ENCODE data around the gene KIAA1958. TPM values are rescaled to one million over a fixed set of nuclear protein-coding genes. Genes with fewer than 3 reads are reported as not detected.

The KIAA1958 gene
- total RNA-seq, 1 donor from 2014 or later: 10.6 TPM

DNA sequence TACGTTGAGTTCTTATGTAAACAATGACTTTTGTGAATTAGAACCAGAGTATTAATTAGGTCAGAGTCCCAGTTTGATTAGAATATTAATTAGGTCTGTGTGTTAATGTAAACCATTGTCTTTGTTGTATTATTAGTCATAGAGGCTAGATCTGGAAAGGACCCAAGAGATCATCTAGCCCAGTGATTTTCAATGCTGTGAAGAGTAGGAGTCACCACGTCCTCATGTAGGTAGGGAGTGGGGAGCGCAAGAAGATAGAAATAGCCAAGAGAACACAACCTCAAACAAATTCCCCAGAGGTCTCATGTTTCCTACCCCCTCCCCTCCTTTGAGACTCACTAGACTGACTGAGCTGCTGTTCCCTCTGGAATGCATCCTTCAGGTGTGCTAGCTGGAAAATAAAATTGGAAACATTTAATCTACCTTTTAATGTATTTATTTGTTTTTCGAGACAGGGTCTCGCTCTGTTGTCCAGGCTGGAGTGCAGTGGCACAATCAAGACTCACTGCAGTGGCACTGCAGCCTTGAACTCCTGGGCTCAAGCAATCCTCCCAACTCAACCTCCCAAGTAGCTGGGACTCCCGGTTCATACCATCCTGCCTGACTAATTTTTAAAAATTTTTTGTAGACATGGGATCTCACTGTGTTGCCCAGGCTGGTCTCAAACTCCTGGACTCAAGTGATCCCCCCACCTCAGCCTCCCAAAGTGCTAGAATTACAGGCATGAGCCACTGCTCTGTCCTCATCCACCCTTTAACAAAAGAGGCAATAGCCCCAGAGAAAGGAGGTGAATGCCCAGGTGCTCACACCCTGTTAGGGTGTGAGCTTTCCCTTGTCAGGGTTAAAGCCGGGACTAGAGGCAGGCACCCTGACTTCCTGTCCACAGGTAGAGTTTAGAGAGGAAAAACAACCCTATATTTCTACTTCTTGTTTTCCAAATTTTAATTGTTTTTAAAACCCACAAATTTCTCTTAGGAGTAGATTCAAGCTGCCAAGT is 138.4 kb downstream of the KIAA1958 start:
- no peaks in the 10 kb centered on the region for H3K4me1 Mint-ChIP-seq
- no peak for DNase-seq
- no peak overlapping the region for H3K4me3 Mint-ChIP-seq
- no peak overlapping the region for H3K27ac Mint-ChIP-seq
- intact Hi-C loops (cut with micrococcal nuclease): no loop called here
- H3K9me3 Mint-ChIP-seq: no peaks in the 10 kb centered on the region
- H3K36me3 Mint-ChIP-seq (ENCODE audit: low read depth): no peaks in the 10 kb centered on the region
- no peaks in the 10 kb centered on the region for H3K27me3 Mint-ChIP-seq

DNA sequence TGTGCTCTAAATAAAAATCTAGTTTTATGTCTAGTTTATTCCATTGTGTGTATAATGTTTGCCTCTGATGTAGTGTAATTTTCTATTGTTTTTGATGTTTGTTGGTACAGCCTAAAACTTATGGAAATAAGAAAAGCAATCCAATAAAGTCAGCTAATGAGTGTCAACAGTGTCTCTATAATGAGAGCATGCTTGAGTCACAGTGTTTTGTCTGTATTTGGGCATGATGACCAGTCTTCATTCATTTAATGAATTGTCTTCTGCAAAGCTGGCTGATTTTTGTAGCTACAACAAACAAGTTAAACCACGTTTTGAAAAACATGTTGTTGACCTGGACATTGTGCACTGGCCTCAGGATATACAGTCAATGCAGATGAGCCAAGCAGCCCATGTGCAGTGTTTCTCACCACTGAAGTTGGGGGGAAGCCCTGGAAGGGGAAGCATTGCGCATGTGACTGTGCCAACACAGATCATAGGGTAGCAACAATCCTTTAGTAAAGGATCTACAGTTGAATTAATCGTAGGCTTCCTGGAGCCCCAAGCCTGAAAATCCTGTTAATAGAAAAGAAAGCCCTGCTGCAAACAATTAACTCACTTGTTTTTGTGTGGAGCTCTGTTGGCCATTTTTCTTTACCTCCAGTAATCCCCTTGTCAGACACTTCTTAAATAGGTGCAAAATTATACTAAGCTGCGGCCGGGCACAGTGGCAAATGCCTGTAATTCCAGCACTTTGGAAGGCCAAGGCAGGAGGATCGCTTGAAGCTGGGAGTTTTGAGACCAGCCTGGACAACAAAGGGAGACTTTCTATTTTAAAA is 143.3 kb downstream of the KIAA1958 start:
- H3K27me3 Mint-ChIP-seq: peaks cover 2% of the 10 kb centered on the region
- intact Hi-C loops (cut with micrococcal nuclease): no loop called here
- H3K27ac Mint-ChIP-seq: no peak overlapping the region
- H3K36me3 Mint-ChIP-seq (ENCODE audit: low read depth): no peaks in the 10 kb centered on the region
- H3K9me3 Mint-ChIP-seq: no peaks in the 10 kb centered on the region
- H3K4me3 Mint-ChIP-seq: no peak overlapping the region
- H3K4me1 Mint-ChIP-seq: no peaks in the 10 kb centered on the region
- DNase-seq: no peak

DNA sequence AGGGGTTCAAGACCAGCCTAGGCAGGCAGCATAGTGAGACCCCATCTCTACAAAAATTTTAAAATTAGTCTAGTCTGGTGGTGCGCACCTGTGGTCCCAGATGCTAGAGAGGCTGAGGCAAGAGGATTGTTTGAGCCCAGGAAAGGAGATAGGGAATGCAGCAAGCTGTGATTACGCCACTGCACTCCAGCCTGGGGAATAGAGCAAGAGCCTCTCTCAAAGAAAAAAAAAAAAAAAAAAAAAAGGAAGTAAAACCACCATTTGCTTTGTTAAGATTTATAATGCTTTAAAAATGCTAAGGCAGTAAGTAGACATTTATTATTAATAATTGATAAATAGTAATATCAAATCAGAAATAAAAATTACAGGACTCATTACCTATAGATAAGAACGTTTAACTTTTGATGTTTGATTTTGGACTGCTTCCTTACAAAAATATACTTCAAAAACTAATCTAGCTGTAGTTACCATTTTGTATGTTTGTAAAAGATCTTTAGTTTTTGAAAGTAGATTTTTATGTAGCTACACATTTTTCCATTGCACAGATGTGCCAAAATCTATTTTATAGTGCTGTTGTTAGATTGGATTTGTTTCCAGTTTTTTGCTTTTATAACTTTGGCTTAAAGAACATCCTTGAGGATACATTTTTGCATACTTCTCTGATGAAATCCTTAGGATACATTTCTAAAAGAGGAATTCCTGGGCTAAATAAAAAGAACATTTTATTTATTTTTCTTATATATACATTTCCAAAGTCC is 144.9 kb downstream of the KIAA1958 start:
- intact Hi-C loops (cut with micrococcal nuclease): no loop called here
- H3K27me3 Mint-ChIP-seq: peaks cover 3% of the 10 kb centered on the region
- H3K4me1 Mint-ChIP-seq: no peaks in the 10 kb centered on the region
- H3K4me3 Mint-ChIP-seq: no peak overlapping the region
- no peaks in the 10 kb centered on the region for H3K36me3 Mint-ChIP-seq (ENCODE audit: low read depth)
- no peak overlapping the region for H3K27ac Mint-ChIP-seq
- H3K9me3 Mint-ChIP-seq: no peaks in the 10 kb centered on the region
- no peak for DNase-seq

DNA sequence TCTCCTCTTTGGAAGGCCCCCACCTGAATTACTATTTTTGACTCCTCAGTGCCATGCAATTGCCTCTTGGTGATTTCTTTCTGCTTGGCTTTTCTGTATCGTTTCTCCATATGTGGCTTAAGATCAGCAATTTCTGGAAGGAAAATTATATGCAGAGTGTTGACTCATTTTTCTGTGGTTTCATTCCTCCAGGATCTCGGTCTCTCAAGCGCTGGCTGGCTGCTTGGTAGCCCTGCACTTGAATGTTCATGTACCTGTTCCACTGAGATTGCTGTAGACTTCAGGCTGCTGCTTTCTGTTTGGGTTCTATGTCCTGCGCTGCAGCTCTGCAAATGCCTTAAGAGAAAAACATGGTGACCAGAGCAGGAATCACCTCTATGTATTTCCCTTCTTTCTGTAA is 153.7 kb downstream of the KIAA1958 start:
- intact Hi-C loops (cut with micrococcal nuclease): no loop called here
- Mint-ChIP-seq H3K4me3 (no peak overlapping the region), H3K27ac (no peak overlapping the region), H3K9me3 (peaks cover 14% of the 10 kb centered on the region), H3K36me3 (ENCODE audit: low read depth) (peaks cover 1% of the 10 kb centered on the region), H3K4me1 (no peaks in the 10 kb centered on the region), H3K27me3 (peaks cover 2% of the 10 kb centered on the region)
- DNase-seq: no peak

DNA sequence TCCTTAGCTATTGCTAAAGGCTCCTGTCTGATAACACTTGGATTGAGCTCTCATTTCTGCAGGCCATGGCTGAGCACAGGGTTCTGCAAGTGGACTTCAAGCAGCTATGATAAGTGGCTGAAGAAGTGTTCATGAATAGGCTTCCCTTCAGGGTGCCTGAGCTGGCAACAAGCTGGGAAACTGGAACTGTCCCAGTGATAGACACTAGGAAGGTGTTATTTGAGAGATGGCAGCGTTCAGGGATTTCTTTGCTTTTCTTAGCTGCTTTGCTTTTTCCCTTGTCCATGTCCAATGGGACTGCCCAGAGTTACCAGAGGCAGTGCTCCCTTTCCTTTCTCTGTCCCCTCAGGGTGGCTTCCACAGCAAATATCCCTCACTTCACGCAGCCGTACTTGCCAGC is 155.5 kb downstream of the KIAA1958 start:
- Mint-ChIP-seq H3K27me3 (no peaks in the 10 kb centered on the region), H3K4me1 (no peaks in the 10 kb centered on the region), H3K4me3 (no peak overlapping the region), H3K9me3 (peaks cover 19% of the 10 kb centered on the region), H3K27ac (no peak overlapping the region), H3K36me3 (ENCODE audit: low read depth) (peaks cover 6% of the 10 kb centered on the region)
- DNase-seq: no peak
- intact Hi-C loops (cut with micrococcal nuclease): no loop called here

DNA sequence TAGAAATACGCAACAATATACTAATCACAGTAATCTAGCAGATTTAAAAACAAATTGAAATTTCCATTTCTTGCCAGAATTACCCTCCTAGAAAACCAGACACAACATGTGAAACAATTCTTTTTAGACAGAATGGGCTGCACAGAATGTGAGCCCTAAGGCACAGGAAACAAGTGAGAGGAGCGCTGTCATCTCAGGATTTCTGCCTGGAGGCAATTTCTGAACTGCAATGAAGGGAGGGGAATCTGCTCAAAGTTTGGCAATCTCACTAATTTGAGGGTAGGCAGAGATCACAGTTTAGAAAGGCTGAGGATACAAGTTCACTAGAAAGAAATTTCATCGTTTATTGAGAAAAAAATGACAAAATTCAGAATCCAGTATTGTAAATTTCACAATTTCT is 161.0 kb downstream of the KIAA1958 start:
- no peak for DNase-seq
- intact Hi-C loops (cut with micrococcal nuclease): no loop called here
- no peaks in the 10 kb centered on the region for H3K27me3 Mint-ChIP-seq

DNA sequence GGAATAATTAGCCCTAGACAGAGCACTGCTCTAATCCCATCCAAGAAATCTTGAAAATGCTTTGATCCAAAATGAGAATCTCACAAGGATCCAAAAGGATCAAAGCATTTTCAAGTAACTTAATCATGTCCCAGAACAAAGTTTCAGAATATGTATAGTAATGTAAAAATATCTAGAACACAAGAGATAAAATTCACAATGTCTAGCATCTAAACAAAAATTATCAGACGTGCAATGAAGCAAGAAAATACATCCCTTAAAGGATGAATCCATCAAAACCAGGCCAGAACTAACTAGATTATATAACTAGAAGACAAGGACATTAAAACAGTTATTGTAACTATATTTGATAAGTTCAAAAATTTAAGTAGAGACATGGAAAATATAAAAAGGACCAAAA is 162.0 kb downstream of the KIAA1958 start:
- DNase-seq: no peak
- Mint-ChIP-seq H3K27me3 (no peaks in the 10 kb centered on the region), H3K4me1 (no peaks in the 10 kb centered on the region), H3K4me3 (no peak overlapping the region), H3K27ac (no peak overlapping the region), H3K36me3 (ENCODE audit: low read depth) (peaks cover 11% of the 10 kb centered on the region), H3K9me3 (peaks cover 21% of the 10 kb centered on the region)
- intact Hi-C loops (cut with micrococcal nuclease): no loop called here

More for the DNA sequence above, 161.0 kb downstream of the KIAA1958 start:
- Mint-ChIP-seq H3K9me3 (peaks cover 21% of the 10 kb centered on the region), H3K4me1 (no peaks in the 10 kb centered on the region), H3K36me3 (ENCODE audit: low read depth) (peaks cover 11% of the 10 kb centered on the region), H3K4me3 (no peak overlapping the region), H3K27ac (no peak overlapping the region)

DNA sequence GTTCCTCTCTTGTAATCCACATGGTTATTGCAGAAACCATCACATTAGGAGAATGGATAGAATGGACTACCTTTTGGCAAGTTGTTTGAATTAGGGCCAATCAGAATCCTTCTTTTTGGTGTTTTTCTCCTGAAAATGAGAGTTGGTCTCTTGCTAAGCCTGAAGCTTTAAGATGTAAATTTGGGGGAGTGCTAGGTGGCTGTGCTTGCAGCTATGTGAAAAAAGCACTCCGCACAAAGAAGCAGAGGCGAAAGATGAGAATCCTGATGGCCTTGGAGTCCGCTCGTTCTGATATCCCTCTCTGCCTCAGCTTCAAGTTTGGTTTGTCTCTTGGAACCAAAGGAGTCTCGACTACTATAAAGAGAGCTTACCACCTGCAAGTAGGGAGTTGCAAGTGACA is 167.7 kb downstream of the KIAA1958 start:
- Mint-ChIP-seq H3K9me3 (peaks cover 6% of the 10 kb centered on the region), H3K4me1 (no peaks in the 10 kb centered on the region), H3K36me3 (ENCODE audit: low read depth) (peaks cover 1% of the 10 kb centered on the region), H3K27me3 (no peaks in the 10 kb centered on the region), H3K4me3 (no peak overlapping the region), H3K27ac (no peak overlapping the region)
- no peak for DNase-seq
- intact Hi-C loops (cut with micrococcal nuclease): no loop called here

DNA sequence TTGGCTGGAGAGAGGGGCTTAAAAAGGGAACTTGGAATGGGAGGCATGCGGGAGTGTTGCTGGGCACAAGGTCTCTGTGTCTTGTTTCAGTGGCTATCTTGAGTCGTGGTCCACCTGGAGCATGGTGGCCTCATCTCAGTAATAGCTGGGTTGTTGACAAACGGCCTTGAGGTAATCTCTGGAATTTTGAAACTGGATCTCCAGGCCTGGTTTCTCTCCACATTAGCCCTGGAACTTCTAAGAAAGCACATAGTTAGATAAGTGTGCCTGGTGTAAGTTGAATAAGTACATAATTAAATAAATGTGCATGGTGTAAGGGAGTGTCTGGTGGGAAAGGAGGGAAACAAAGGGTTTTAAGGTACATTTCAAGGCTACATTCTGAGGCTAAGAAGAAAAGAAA is 169.0 kb downstream of the KIAA1958 start:
- Mint-ChIP-seq H3K4me3 (no peak overlapping the region), H3K9me3 (peaks cover 1% of the 10 kb centered on the region), H3K36me3 (ENCODE audit: low read depth) (no peaks in the 10 kb centered on the region), H3K4me1 (no peaks in the 10 kb centered on the region), H3K27me3 (no peaks in the 10 kb centered on the region), H3K27ac (no peak overlapping the region)
- DNase-seq: no peak
- intact Hi-C loops (cut with micrococcal nuclease): no loop called here

DNA sequence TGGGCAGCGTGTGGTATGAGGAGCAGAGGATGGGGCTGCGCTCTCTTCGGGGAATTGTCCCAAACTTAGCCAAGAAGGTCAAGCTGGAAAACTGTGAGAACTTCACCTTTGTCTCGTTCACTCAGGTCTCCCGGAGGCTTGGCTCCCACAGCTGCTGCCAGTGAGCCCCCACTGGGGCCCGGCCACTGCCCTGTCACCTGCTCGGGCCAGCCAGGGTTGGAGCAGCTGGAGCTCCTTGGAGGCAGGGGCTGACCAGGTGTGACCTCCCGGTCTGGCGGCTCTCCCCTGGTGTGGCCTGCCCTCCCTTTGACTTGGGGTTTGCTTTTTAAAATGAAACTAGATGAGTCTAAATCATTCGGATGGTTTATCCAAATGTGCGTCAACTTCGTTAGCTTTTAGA is 173.3 kb downstream of the KIAA1958 start:
- Mint-ChIP-seq H3K36me3 (ENCODE audit: low read depth) (no peaks in the 10 kb centered on the region), H3K4me1 (no peaks in the 10 kb centered on the region), H3K27ac (no peak overlapping the region), H3K27me3 (no peaks in the 10 kb centered on the region), H3K4me3 (no peak overlapping the region), H3K9me3 (no peaks in the 10 kb centered on the region)
- intact Hi-C loops (cut with micrococcal nuclease): no loop called here
- no peak for DNase-seq

DNA sequence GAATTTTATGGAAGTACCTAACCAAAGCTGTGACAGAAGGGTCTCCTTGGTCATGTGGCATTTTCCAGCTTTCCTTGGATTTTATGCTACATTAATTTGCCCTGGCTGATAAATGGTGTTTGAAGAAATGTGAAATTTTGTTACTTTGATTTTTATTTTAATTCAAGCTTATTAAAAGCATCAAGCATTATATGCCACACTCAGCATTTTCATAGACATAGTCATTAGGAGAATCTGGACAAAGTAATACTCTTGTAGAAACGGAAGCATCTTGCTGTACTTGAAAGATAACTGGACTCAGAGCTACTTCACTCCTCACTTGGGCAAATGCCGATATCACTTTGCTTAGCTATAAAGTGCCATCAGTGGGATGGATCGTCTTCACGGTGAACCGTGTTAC is 177.1 kb downstream of the KIAA1958 start:
- Mint-ChIP-seq H3K27me3 (peaks cover 2% of the 10 kb centered on the region), H3K4me1 (no peaks in the 10 kb centered on the region), H3K4me3 (no peak overlapping the region), H3K36me3 (ENCODE audit: low read depth) (no peaks in the 10 kb centered on the region), H3K27ac (no peak overlapping the region), H3K9me3 (no peaks in the 10 kb centered on the region)
- DNase-seq: no peak
- intact Hi-C loops (cut with micrococcal nuclease): no loop called here

DNA sequence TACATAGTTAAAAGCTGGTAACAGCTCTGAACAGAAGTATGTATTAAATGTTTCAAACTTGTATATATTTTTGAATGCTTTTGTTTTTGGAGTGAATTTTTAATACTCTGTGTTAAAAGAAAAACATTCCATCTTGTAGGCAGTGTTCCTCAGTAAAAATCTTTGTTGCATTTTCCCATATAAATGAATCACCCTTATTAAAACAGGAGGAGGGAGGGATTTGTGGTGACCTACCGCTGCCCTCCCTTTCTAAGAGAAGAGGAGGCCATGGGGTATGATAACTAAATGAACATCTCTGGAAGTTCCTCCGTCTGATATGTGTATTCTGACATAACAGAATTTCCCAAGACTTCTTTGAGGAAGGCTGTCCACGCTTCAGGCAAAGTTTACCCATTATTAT is 177.9 kb downstream of the KIAA1958 start:
- peaks cover 2% of the 10 kb centered on the region for H3K27me3 Mint-ChIP-seq
- no peaks in the 10 kb centered on the region for H3K36me3 Mint-ChIP-seq (ENCODE audit: low read depth)
- no peak overlapping the region for H3K4me3 Mint-ChIP-seq
- intact Hi-C loops (cut with micrococcal nuclease): no loop called here
- DNase-seq: no peak
- H3K9me3 Mint-ChIP-seq: no peaks in the 10 kb centered on the region
- H3K4me1 Mint-ChIP-seq: no peaks in the 10 kb centered on the region
- H3K27ac Mint-ChIP-seq: no peak overlapping the region

DNA sequence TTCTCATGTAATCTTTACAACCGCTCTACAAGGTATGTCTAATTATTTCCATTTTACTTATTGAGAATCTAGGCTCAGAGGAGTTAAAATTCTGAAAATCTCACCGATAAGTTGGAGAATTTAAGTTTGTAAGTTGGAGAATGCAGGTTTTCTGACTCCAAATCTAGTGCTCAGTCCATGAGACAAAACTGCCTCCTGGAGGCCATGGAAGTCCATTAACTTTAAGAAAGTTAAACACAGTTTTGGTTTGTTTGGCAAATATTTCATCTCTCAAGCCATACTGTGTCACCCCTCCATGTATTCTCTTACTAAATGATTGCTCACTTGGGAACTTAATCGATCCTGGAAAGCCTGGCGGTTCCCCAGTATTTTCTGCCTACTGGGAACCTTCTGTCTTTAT is 178.7 kb downstream of the KIAA1958 start:
- no peak overlapping the region for H3K4me3 Mint-ChIP-seq
- no peaks in the 10 kb centered on the region for H3K36me3 Mint-ChIP-seq (ENCODE audit: low read depth)
- intact Hi-C loops (cut with micrococcal nuclease): no loop called here
- no peaks in the 10 kb centered on the region for H3K4me1 Mint-ChIP-seq
- peaks cover 2% of the 10 kb centered on the region for H3K27me3 Mint-ChIP-seq
- H3K27ac Mint-ChIP-seq: no peak overlapping the region
- DNase-seq: no peak
- H3K9me3 Mint-ChIP-seq: no peaks in the 10 kb centered on the region

DNA sequence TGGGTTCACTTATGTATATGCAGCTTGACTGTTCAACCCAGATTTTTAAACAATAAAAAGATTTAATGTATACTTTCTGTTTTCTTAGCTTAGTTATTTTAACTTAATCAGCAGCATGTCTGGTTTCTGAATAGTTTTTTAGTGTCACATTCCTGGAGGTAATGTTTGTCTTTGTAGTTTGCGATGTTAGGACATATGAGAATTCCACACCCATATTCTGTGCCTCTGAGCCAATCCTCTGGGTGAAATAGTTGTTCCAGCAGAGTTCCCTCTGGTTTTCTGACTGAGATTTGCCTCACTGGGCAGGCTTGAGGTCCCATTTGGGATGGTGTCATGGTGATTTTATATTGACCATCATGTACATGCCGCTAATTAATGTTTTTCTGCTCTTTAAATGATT is 182.7 kb downstream of the KIAA1958 start:
- H3K27me3 Mint-ChIP-seq: peaks cover 2% of the 10 kb centered on the region
- H3K36me3 Mint-ChIP-seq (ENCODE audit: low read depth): no peaks in the 10 kb centered on the region
- intact Hi-C loops (cut with micrococcal nuclease): no loop called here
- DNase-seq: no peak
- no peaks in the 10 kb centered on the region for H3K4me1 Mint-ChIP-seq
- H3K4me3 Mint-ChIP-seq: no peak overlapping the region
- no peak overlapping the region for H3K27ac Mint-ChIP-seq
- H3K9me3 Mint-ChIP-seq: no peaks in the 10 kb centered on the region
